Breast epithelium (tissue), 3 donors: ENCODE measurements around the gene JAGN1.

ENCODE experiments used
- CTCF ChIP-seq, 3 donors: fragments of 450-650 bp; IDR thresholded peaks; one replicate each; pipeline ENCODE4 v1.5.1; 2016 to 2017; ENCODE audit warnings: antibody characterized with exemption in 3 of 3, mild to moderate bottlenecking in 3 of 3, moderate library complexity in 3 of 3
- POLR2A ChIP-seq: fragments of 450-650 bp; IDR thresholded peaks from one replicate; pipeline ENCODE4 v1.6.1; 2016; ENCODE audit warnings: antibody characterized with exemption, mild to moderate bottlenecking, moderate library complexity
- POLR2AphosphoS5 ChIP-seq, 3 donors: sonication (generic); formaldehyde crosslinking; IDR thresholded peaks; one replicate each; pipeline ENCODE4 v1.6.1; 2017; ENCODE audit warnings: antibody characterized with exemption in 3 of 3

- TF ChIP-seq CTCF (IDR thresholded peaks at IDR 0.05) (no peak), POLR2A (no peak), POLR2AphosphoS5 (IDR thresholded peaks at IDR 0.05) (no peak)
Observed at GRCh38 chr3:9889405-9889804, 1.0 kb upstream of the JAGN1 start.
